ENCODE results near the gene PLXNA3.

Gene PLXNA3

DNA sequence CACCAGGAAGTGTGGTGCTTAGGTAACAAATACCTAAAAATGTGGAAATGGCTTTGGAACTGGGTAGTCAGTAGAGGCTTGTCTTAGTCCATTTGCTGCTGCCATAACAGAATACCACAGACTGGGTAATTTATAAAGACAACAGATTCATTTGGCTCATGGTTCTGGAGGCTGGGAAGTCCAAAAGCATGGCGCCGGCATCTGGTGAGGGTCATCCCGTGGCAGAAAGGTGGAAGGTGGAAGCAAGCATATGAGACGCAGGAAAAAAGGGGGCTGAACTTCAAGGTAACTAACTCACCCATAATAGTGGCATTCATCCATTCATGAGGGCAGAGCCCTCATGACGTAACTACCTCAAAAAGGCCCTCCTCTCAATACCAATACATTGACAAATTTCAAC lies 51.4 kb downstream of the PLXNA3 start:
- no peak overlapping the region for H3K4me3 ChIP-seq (ENCODE audit: insufficient read depth, low read length, poor library complexity, severe bottlenecking)
- TF ChIP-seq, protein P1, sequence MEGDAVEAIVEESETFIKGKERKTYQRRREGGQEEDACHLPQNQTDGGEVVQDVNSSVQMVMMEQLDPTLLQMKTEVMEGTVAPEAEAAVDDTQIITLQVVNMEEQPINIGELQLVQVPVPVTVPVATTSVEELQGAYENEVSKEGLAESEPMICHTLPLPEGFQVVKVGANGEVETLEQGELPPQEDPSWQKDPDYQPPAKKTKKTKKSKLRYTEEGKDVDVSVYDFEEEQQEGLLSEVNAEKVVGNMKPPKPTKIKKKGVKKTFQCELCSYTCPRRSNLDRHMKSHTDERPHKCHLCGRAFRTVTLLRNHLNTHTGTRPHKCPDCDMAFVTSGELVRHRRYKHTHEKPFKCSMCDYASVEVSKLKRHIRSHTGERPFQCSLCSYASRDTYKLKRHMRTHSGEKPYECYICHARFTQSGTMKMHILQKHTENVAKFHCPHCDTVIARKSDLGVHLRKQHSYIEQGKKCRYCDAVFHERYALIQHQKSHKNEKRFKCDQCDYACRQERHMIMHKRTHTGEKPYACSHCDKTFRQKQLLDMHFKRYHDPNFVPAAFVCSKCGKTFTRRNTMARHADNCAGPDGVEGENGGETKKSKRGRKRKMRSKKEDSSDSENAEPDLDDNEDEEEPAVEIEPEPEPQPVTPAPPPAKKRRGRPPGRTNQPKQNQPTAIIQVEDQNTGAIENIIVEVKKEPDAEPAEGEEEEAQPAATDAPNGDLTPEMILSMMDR (IDR thresholded peaks at IDR 0.05; ENCODE audit: insufficient read depth, low read length, poor library complexity, severe bottlenecking) = no peak
- no peak for TF ChIP-seq EZH2phosphoT487 (conservative IDR thresholded peaks at IDR 0.05; ENCODE audit: low read length)
- H3K27ac ChIP-seq (ENCODE audit: low read depth, low read length) = no peak overlapping the region
- H2AFZ ChIP-seq (ENCODE audit: low read depth, low read length, severe bottlenecking) = no peak overlapping the region
- H3K4me2 ChIP-seq (ENCODE audit: low read depth, low read length, poor library complexity, severe bottlenecking) = no peak overlapping the region
- no peaks in the 10 kb centered on the region for H4K20me1 ChIP-seq (ENCODE audit: low read depth, low read length)
- H3K27me3 ChIP-seq (ENCODE audit: low read length) = no peaks in the 10 kb centered on the region
- no peak overlapping the region for H3K9ac ChIP-seq (ENCODE audit: low read length)
- H3F3A ChIP-seq (ENCODE audit: insufficient read depth) = no peaks in the 10 kb centered on the region
- H3K36me3 ChIP-seq (ENCODE audit: low read length) = no peaks in the 10 kb centered on the region
- no peaks in the 10 kb centered on the region for H3K9me3 ChIP-seq (ENCODE audit: insufficient read depth, low read length)
- H3K79me2 ChIP-seq (ENCODE audit: insufficient read depth, low read length) = no peaks in the 10 kb centered on the region
- no peaks in the 10 kb centered on the region for H3K9me2 ChIP-seq (replicated peaks; ENCODE audit: insufficient read depth, low read length)

DNA sequence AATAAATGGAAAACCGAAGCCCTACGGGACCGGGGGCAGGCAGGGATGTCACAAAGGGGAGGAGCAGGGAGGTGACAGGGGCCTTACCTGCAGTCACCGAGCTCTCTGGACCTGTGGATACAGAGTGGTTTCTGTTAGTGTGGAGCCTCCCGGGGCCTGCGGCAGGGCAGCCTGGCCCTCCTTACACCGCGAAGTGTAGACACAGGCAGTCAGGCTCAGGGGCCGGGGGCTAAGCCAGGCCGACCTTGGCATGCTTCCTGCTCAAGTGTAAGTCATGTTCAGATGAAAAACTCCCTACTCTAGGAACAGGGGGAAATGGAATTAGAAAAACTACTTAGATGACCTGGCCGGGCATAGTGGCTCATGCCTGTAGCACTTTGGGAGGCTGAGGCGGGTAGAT lies 53.7 kb downstream of the PLXNA3 start:
- no peak overlapping the region for H3K9ac ChIP-seq (ENCODE audit: low read length)
- no peaks in the 10 kb centered on the region for H3K79me2 ChIP-seq (ENCODE audit: insufficient read depth, low read length)
- H4K20me1 ChIP-seq (ENCODE audit: low read depth, low read length) = no peaks in the 10 kb centered on the region

DNA sequence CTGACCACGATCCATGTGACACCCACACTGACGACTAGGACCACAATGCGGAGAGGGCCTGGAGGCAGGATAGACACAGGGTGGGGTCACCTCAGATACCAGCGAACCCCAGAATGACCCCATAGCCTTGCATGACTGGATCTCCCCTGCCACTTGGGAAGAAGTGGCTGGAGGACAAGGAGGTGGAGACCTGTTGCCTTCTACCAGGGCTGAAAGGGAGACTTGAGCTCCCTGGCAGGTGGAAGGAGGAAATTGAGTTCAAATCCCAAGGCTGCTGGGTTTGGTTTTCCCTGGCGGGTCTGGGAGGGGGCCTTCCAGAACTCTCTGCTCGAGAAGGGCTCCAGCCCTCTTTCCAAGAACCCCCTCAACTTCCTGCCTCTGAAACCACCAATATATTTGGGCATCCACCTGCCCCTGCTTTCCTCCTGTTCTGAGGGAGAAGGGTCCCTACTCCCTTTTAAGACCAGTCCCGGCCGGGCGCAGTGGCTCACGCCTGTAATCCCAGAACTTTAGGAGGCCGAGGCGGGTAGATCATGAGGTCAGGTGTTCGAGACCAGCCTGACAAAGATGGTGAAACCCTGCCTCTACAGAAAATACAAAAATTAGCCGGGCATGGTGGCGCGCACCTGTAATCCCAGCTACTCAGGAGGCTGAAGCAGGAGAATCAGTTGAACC lies 54.9 kb downstream of the PLXNA3 start:
- Histone ChIP-seq H3K9ac (ENCODE audit: low read length) (no peak overlapping the region), H3K9me3 (ENCODE audit: insufficient read depth, low read length) (no peaks in the 10 kb centered on the region), H4K20me1 (ENCODE audit: low read depth, low read length) (no peaks in the 10 kb centered on the region), H3K27me3 (ENCODE audit: low read length) (no peaks in the 10 kb centered on the region), H3K9me2 (replicated peaks; ENCODE audit: insufficient read depth, low read length) (no peaks in the 10 kb centered on the region), H3K27ac (ENCODE audit: low read depth, low read length) (no peak overlapping the region), H3K79me2 (ENCODE audit: insufficient read depth, low read length) (no peaks in the 10 kb centered on the region), H3K36me3 (ENCODE audit: low read length) (no peaks in the 10 kb centered on the region), H3F3A (ENCODE audit: insufficient read depth) (no peaks in the 10 kb centered on the region), H3K4me2 (ENCODE audit: low read depth, low read length, poor library complexity, severe bottlenecking) (no peak overlapping the region), H3K4me3 (ENCODE audit: insufficient read depth, low read length, poor library complexity, severe bottlenecking) (no peak overlapping the region), H2AFZ (ENCODE audit: low read depth, low read length, severe bottlenecking) (no peak overlapping the region)
- TF ChIP-seq, protein P1 (IDR thresholded peaks at IDR 0.05; ENCODE audit: insufficient read depth, low read length, poor library complexity, severe bottlenecking) = no peak
- no peak for TF ChIP-seq EZH2phosphoT487 (conservative IDR thresholded peaks at IDR 0.05; ENCODE audit: low read length)

More for the DNA sequence above, 53.7 kb downstream of the PLXNA3 start:
- H3K27ac ChIP-seq (ENCODE audit: low read depth, low read length) = no peak overlapping the region
- no peaks in the 10 kb centered on the region for H3K9me2 ChIP-seq (replicated peaks; ENCODE audit: insufficient read depth, low read length)
- H3K9me3 ChIP-seq (ENCODE audit: insufficient read depth, low read length) = no peaks in the 10 kb centered on the region
- no peak for TF ChIP-seq EZH2phosphoT487 (conservative IDR thresholded peaks at IDR 0.05; ENCODE audit: low read length)
- TF ChIP-seq, protein P1 (IDR thresholded peaks at IDR 0.05; ENCODE audit: insufficient read depth, low read length, poor library complexity, severe bottlenecking) = no peak
- no peak overlapping the region for H2AFZ ChIP-seq (ENCODE audit: low read depth, low read length, severe bottlenecking)
- H3K36me3 ChIP-seq (ENCODE audit: low read length) = no peaks in the 10 kb centered on the region
- H3K4me2 ChIP-seq (ENCODE audit: low read depth, low read length, poor library complexity, severe bottlenecking) = no peak overlapping the region
- H3K4me3 ChIP-seq (ENCODE audit: insufficient read depth, low read length, poor library complexity, severe bottlenecking) = no peak overlapping the region
- H3F3A ChIP-seq (ENCODE audit: insufficient read depth) = no peaks in the 10 kb centered on the region
- H3K27me3 ChIP-seq (ENCODE audit: low read length) = no peaks in the 10 kb centered on the region
